Cardiac septum (tissue), 1 donor: ENCODE results near the gene GNL3L. TPM values are rescaled to one million over a fixed set of nuclear protein-coding genes. Genes with fewer than 3 reads are reported as not detected.
"Not testable (repeated sequence)": the region's sequence is repeated elsewhere in the genome, so short reads cannot be mapped to it uniquely, and the experiment has no call there.

ENCODE experiments used
- DNase-seq: peaks from one replicate; pipeline ENCODE4 v3.0.0-alpha.2; 2020; ENCODE audit warnings: low spot score
- intact Hi-C: fragments of 100-400 bp; cut with DNase I; formaldehyde crosslinking; loops from one replicate; pipeline ENCODE4 v1.14.0; 2022
- total RNA-seq: library from RNA; stranded (reverse); fragmentation: NEBNext Ultra II Directional; extraction: Animal tissue kit (Norgen Biotek cat#: 25700); gene quantifications from one replicate; pipeline ENCODE4 v1.2.1, GENCODE V29; 2021
- donor health status: DM: no; HTN: no; CAD: no.

GNL3L gene
- total RNA-seq, 1 donor from 2014 or later = 35.3 TPM

- DNase-seq, intact Hi-C loops: not testable (repeated sequence)
These were observed 12.2 kb downstream of the GNL3L start for GRCh38 chrX:54542239-54542638.

GRCh38 chrX:54550821-54551220 is 20.8 kb downstream of the GNL3L start:
- no peak for DNase-seq
- intact Hi-C loops = no loop called here

- no peak for DNase-seq
- intact Hi-C loops = no loop called here
These were observed 21.8 kb downstream of the GNL3L start for GRCh38 chrX:54551801-54552200.

- intact Hi-C loops, DNase-seq: not testable (repeated sequence)
These were observed 25.0 kb downstream of the GNL3L start for GRCh38 chrX:54555006-54555405.

GRCh38 chrX:54560411-54560810 is 30.4 kb downstream of the GNL3L start:
- no peak for DNase-seq
- intact Hi-C loops = no loop called here

- no peak for DNase-seq
- intact Hi-C loops = no loop called here
These were observed 31.6 kb downstream of the GNL3L start for GRCh38 chrX:54561622-54562021.

GRCh38 chrX:54564936-54565335 is 34.9 kb downstream of the GNL3L start:
- intact Hi-C loops = no loop called here
- DNase-seq = peak; percentile 35

GRCh38 chrX:54570332-54570731 is 40.3 kb downstream of the GNL3L start:
- intact Hi-C loops = no loop called here
- no peak for DNase-seq

- DNase-seq, intact Hi-C loops: not testable (repeated sequence)
These were observed 42.6 kb downstream of the GNL3L start for GRCh38 chrX:54572641-54573040.

- intact Hi-C loops = no loop called here
- no peak for DNase-seq
These were observed 67.7 kb downstream of the GNL3L start for GRCh38 chrX:54597728-54598127.

GRCh38 chrX:54602563-54602962 is 72.5 kb downstream of the GNL3L start:
- no peak for DNase-seq

More at GRCh38 chrX:54602563-54602962, 72.5 kb downstream of the GNL3L start:
- intact Hi-C loops = no loop called here

Other genes starting within 250 kb of the GNL3L start
- 0.65 TPM for gene WNK3, start 172.2 kb upstream of the GNL3L start, total RNA-seq
- gene TSR2, start 89.8 kb upstream of the GNL3L start, total RNA-seq = 37.6 TPM
- 8.0 TPM for gene FGD1, start 34.0 kb upstream of the GNL3L start, total RNA-seq